Gastroesophageal sphincter (tissue), 3 donors: ENCODE results near the gene SF3A1.

Experiments
- CTCF ChIP-seq, 4 experiments: fragments of 200-600 bp in 2 of 4; fragments of 450-650 bp in 2 of 4; sonication (generic) in 1 of 4; IDR thresholded peaks; one replicate each; pipeline ENCODE4 v1.5.1; 2017 to 2019; ENCODE audit warnings: antibody characterized with exemption in 4 of 4, mild to moderate bottlenecking in 2 of 4, moderate library complexity in 2 of 4
- EP300 ChIP-seq: sonication (generic); formaldehyde crosslinking; IDR thresholded peaks from one replicate; pipeline ENCODE4 v1.6.1; 2017; ENCODE audit warnings: antibody characterized with exemption, mild to moderate bottlenecking
- POLR2A ChIP-seq, 2 donors: fragments of 450-650 bp; IDR thresholded peaks; one replicate each; pipeline ENCODE4 v1.6.1; 2017; ENCODE audit warnings: antibody characterized with exemption in 2 of 2, mild to moderate bottlenecking in 2 of 2, moderate library complexity in 1 of 2

DNA sequence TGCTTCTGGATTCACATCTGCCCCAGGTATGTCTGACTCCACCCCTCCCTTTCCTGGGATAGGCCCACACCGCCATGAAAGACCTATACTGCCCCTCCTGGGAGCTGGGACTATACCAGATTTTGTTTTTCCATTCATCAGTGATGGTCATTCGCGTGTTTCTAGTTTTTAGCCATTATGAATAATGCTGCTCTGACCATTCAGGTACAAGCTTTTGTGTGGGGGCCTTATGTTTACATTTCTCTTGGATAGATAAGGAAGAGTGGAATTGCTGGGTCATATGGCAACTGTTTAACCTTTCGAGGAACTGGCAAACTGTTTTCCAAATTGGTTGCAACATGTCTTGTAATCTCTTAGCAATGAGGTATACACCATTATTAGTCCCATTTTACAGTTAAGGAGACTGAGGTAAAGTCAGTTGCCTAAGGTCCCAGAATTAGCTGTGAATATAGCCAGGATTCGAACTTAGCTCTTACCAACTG lies 28.8 kb downstream of the SF3A1 start:
- TF ChIP-seq POLR2A (IDR thresholded peaks at IDR 0.05), result no peak
- TF ChIP-seq EP300, result no peak
- no peak for TF ChIP-seq CTCF (IDR thresholded peaks at IDR 0.05)
